ENCODE measurements around the gene CTNNAL1. TPM values are rescaled to one million over a fixed set of nuclear protein-coding genes. Genes with fewer than 3 reads are reported as not detected.
"Not testable (repeated sequence)": the region's sequence is repeated elsewhere in the genome, so short reads cannot be mapped to it uniquely, and the experiment has no call there.

Gene CTNNAL1
- total and polyA plus RNA-seq, 12 donors: 182 to 817 (median 380) TPM

- Histone ChIP-seq H3K27me3 (no peaks in the 10 kb centered on the region), H3K9me3 (replicated peaks in 1 of 3) (no peaks in the 10 kb centered on the region), H3K4me3 (no peak overlapping the region), H3K27ac (peak overlapping the region in 3 of 5 donors; percentile 48 to 69 (median 61)), H3K4me1 (replicated peaks in 1 of 2) (peaks cover 26 to 41% of the 10 kb centered on the region in 2 donors), H3K36me3 (replicated peaks in 1 of 2) (peaks cover 0 to 61% of the 10 kb centered on the region in 2 donors)
- DNase-seq: peak in 4 of 7 donors; percentile 32 to 52 (median 43)
- WGBS, 4 donors: 33 to 42% (median 38%) methylated on average over 3 of the region's 3 CpGs
- TF ChIP-seq POLR2A (IDR thresholded peaks at IDR 0.05) (no peak), CTCF (IDR thresholded peaks at IDR 0.05) (no peak)
- intact Hi-C loops (cut with DNase I): no loop called here
These were observed 41.1 kb downstream of the CTNNAL1 start for GRCh38 chr9:108972186-108972585.

- DNase-seq; H3K9me3 ChIP-seq (replicated peaks in 1 of 3); H3K4me3 ChIP-seq; H3K27me3 ChIP-seq; intact Hi-C loops (cut with DNase I): not testable (repeated sequence)
- Histone ChIP-seq H3K27ac (peak overlapping the region in 1 of 5 donors; percentile 61), H3K4me1 (replicated peaks in 1 of 2) (peaks cover 26 to 41% of the 10 kb centered on the region in 2 donors), H3K36me3 (replicated peaks in 1 of 2) (peaks cover 0 to 65% of the 10 kb centered on the region in 2 donors)
- 92 to 98% (median 97%) methylated on average over 2 of the region's 2 CpGs for WGBS, 4 donors
These were observed 41.9 kb downstream of the CTNNAL1 start for GRCh38 chr9:108971392-108971791.

- Histone ChIP-seq H3K4me3 (no peak overlapping the region), H3K9me3 (replicated peaks in 1 of 3) (no peaks in the 10 kb centered on the region), H3K27ac (peak overlapping the region in 1 of 5 donors; percentile 5), H3K36me3 (replicated peaks in 1 of 2) (peaks cover 0 to 82% of the 10 kb centered on the region in 2 donors), H3K27me3 (no peaks in the 10 kb centered on the region), H3K4me1 (replicated peaks in 1 of 2) (peaks cover 13 to 32% of the 10 kb centered on the region in 2 donors)
- DNase-seq: no peak
- intact Hi-C loops (cut with DNase I): no loop called here
- no peak for TF ChIP-seq CTCF (IDR thresholded peaks at IDR 0.05)
- no peak for TF ChIP-seq POLR2A (IDR thresholded peaks at IDR 0.05)
These were observed 45.4 kb downstream of the CTNNAL1 start for GRCh38 chr9:108967916-108968315.

- peaks cover 0 to 15% of the 10 kb centered on the region in 2 donors for H3K4me1 ChIP-seq (replicated peaks in 1 of 2)
- TF ChIP-seq POLR2A (IDR thresholded peaks at IDR 0.05): peak in 1 of 2 donors; percentile 47
- TF ChIP-seq CTCF (IDR thresholded peaks at IDR 0.05): no peak
- H3K36me3 ChIP-seq (replicated peaks in 1 of 2): peaks cover 0 to 63% of the 10 kb centered on the region in 2 donors
- no peaks in the 10 kb centered on the region for H3K27me3 ChIP-seq
- peak overlapping the region in 4 of 5 donors; percentile 11 to 72 (median 50) for H3K27ac ChIP-seq
- no peaks in the 10 kb centered on the region for H3K9me3 ChIP-seq (replicated peaks in 1 of 3)
- intact Hi-C loops (cut with DNase I): no loop called here
- WGBS, 4 donors: 32 to 53% (median 37%) methylated on average over 4 of the region's 4 CpGs
- DNase-seq: peak; percentile 77 to 92 (median 82)
- H3K4me3 ChIP-seq: no peak overlapping the region
These were observed 49.7 kb downstream of the CTNNAL1 start for GRCh38 chr9:108963459-108964143.

- H3K27me3 ChIP-seq: no peaks in the 10 kb centered on the region
- no peak overlapping the region for H3K4me3 ChIP-seq
- no peak for DNase-seq
- TF ChIP-seq CTCF (IDR thresholded peaks at IDR 0.05) (no peak), POLR2A (IDR thresholded peaks at IDR 0.05) (no peak)
- 94 to 99% (median 97%) methylated on average over 2 of the region's 2 CpGs for WGBS, 4 donors
- H3K27ac ChIP-seq: no peak overlapping the region
- H3K36me3 ChIP-seq (replicated peaks in 1 of 2): peaks cover 0 to 38% of the 10 kb centered on the region in 2 donors
- peaks cover 0 to 33% of the 10 kb centered on the region in 2 donors for H3K4me1 ChIP-seq (replicated peaks in 1 of 2)
- no peaks in the 10 kb centered on the region for H3K9me3 ChIP-seq (replicated peaks in 1 of 3)
- intact Hi-C loops (cut with DNase I): no loop called here
These were observed 52.1 kb downstream of the CTNNAL1 start for GRCh38 chr9:108961151-108961550.
